ENCODE measurements around the gene TRIM39. TPM values are rescaled to one million over a fixed set of nuclear protein-coding genes. Genes with fewer than 3 reads are reported as not detected.

Gene TRIM39
- total RNA-seq (2014; rRNA removed; shearing (Covaris generic)), result 18.0 and 26.8 TPM in 2 replicates

GRCh38 chr6:30326526-30327231 lies at the start of gene TRIM39:
Gene TRIM39 (plus strand): TSS chr6:30326927. CDS start chr6:30329318, 2,391 bp downstream.
- peak; percentile 91 for DNase-seq (ENCODE audit: low read depth)

DNA sequence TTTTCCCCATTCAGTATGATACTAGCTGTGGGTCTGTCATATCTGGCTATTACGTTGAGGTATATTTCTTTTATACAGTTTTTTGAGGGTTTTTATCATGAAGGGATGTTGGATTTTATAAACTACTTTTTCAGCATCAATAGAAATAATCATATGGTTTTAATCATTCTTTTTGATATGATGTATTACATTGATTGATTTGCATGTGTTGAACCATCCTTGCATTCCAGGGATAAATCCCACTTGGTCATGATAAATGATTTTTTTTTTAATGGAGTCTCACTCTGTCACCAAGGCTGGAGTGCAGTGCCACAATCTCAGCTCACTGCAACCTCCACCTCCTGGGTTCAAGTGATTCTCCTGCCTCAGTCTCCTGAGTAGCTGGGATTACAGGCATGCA lies 45.7 kb upstream of the TRIM39 start:
- DNase-seq (ENCODE audit: low read depth), result peak; percentile 27

- no peak for DNase-seq (ENCODE audit: low read depth)
These were observed 44.2 kb upstream of the TRIM39 start for GRCh38 chr6:30282522-30282921.

GRCh38 chr6:30283761-30284160 lies 43.0 kb upstream of the TRIM39 start:
- DNase-seq (ENCODE audit: low read depth), result no peak

GRCh38 chr6:30287139-30287538 lies 39.6 kb upstream of the TRIM39 start:
- no peak for DNase-seq (ENCODE audit: low read depth)

GRCh38 chr6:30295837-30296236 lies 30.9 kb upstream of the TRIM39 start:
- DNase-seq (ENCODE audit: low read depth), result no peak

DNA sequence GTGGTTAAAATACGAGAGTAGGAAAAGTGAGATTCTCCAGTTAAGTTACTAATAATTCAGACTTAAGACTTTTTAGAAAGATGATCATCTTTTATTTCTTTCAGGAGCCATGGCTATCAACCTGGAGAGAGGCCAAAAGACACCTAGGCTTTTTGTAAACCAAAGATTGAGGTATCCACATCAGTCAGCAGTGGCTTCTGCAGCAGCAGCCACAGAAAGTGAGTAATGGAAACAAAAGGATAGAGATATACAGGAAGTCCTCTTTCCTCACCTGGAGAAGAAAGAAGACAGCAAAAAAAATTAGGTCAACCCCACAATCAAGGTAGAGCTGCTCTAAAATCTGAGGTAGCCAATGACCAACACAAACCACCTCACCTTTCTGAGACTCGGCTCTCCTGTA lies 22.7 kb upstream of the TRIM39 start:
- no peak for DNase-seq (ENCODE audit: low read depth)

DNA sequence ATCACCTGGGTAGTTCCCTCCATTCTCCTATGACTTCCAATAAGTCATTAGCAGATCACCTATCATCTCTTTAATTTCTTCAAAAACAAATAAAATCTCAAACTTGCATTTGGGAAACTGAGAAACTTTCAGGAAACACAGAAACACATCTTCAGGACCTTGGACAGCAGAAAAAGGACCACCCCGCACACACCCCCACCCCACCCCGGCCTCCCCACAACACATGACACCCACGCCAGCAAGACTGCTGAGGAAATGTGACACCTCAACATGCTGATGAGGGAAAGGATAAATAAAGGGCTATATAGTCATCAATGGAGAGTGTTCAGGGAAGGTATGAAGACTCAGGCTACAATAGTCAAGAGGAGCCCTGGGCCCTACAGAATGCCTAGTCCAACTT lies 15.6 kb upstream of the TRIM39 start:
- no peak for DNase-seq (ENCODE audit: low read depth)

DNA sequence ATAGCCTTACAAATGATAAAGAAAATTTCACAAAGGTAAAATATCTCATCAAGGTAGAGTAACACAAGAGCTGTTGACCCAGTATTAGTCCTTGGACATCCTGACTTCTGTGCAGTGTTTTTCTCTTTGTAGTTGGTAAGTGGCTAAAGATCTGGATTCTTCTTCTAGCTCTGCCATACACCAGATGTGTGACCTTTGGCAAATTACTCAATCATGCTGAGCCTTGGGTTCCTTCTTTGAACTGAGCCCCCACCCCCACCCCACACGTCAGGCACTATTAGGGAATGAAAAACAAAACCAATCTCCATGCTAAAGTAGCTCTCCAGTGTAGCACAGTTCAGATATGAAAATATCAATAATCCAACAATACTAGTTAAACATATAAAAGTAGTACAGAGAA lies 15.1 kb upstream of the TRIM39 start:
- no peak for DNase-seq (ENCODE audit: low read depth)

DNA sequence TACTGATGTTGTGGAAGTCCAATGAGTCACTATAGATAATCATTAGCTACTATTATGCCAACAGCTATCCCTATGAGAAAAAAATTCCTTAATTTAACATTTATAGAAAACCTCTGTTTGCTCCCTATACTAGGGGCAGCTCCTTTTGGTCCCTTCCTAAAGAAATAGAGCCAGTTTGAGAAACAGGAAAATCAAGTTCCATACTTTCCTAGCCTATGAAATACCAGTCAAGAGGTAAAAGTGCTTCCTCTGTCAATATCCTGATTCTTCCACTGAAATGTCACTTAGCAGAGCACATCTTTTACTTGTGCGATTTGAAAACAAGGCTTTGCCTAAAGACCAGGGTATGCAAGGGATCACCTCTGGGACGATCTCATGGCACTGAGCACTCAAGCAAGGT lies 14.5 kb upstream of the TRIM39 start:
- no peak for DNase-seq (ENCODE audit: low read depth)

DNA sequence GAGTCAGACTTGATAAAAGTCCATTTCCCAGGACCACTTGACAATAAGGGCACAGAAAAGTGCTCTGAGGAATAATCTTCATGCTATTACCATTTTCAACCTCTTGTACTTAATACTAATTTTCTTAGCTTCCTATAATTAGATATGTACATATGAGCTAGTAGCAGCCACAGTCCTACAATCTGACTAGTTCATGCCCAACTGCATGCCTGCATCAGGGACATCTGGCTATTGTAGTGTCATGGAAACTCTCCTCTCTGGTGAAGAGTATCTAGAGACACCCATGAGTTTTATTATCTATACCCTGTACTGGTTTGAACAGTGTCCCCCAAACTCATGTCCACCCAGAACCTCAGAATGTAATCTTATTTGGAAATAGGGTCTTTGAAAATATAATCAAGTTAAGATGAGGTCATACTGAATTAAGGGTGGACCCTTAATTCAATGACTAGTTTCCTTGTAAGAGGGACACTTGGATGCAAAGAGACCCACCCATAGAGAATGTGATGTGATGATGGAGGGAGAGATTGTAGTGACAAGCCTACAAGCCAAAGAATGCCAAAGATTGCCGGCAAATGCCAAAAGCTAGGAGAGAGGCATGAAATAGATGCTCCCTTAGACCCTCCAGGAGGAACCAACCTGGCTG lies 13.9 kb upstream of the TRIM39 start:
- no peak for DNase-seq (ENCODE audit: low read depth)

DNA sequence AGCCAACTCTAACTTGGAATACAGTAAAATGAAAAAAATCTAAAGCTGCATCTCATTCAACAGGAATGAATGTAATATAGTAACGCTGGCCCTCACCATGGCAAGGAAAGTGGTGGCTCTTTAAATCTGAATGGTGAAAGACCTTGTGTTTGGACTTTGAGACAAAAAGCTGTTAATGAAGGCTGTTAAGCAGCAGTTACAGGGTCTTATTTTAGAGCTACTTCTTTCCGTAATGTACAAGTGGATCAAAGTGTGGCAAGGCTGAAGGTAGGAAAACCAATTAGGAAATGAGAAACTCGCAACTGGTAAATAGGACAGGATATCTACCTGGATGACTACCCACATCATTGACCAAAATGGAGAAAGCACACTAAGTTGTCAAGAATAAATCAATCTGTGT lies 11.6 kb upstream of the TRIM39 start:
- DNase-seq (ENCODE audit: low read depth), result no peak

- DNase-seq (ENCODE audit: low read depth), result no peak
These were observed 8.7 kb upstream of the TRIM39 start for GRCh38 chr6:30317913-30318589.

- no peak for DNase-seq (ENCODE audit: low read depth)
These were observed 7.4 kb upstream of the TRIM39 start for GRCh38 chr6:30319146-30319835.

- DNase-seq (ENCODE audit: low read depth), result no peak
These were observed 4.9 kb upstream of the TRIM39 start for GRCh38 chr6:30321692-30322388.

DNA sequence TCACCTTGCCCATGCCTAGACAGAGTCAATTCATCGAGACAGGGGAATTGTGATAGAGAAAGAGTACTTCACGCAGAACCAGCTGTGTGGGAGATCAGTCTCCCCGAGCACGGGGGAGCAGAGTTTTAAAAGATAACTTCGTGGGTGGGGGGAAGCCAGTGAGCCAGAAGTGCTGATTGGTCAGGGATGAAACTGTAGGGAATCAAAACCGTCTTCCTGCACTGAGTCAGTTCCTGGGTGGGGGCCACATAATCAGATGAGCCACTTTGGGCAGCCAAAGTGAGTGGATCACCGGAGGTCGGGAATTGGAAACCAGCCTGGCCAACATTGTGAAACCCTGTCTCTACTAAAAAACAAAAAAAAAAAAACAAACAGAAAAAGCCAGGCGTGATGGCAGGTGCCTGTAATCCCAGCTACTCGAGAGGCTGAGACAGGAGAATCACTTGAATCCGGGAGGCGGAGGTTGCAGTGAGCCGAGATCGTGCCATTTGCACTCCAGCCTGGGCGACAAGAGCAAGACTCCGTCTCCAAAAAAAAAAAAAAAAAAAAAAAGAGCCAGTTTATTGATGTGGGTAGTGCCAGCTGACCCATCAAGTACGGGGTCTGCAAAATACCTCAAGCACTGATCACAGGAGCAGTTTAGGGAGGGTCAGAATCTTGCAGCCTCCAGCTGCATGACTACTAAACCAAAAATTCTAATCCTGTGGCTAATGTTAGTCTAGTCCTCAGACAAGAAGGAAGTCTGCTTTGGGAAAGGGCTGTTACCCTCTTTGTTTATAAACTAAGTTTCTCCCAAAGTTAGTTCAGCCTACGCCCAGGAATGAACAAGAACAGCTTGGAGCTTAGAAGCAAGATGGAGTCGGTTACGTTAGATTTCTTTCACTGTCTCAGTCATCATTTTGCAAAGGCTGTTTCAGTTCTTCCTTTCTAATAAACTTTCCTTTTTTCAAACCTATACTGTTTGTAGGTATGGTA lies 3.9 kb upstream of the TRIM39 start:
- DNase-seq (ENCODE audit: low read depth), result peak; percentile 95

GRCh38 chr6:30323806-30324205 lies 2.9 kb upstream of the TRIM39 start:
- peak; percentile 59 for DNase-seq (ENCODE audit: low read depth)

DNA sequence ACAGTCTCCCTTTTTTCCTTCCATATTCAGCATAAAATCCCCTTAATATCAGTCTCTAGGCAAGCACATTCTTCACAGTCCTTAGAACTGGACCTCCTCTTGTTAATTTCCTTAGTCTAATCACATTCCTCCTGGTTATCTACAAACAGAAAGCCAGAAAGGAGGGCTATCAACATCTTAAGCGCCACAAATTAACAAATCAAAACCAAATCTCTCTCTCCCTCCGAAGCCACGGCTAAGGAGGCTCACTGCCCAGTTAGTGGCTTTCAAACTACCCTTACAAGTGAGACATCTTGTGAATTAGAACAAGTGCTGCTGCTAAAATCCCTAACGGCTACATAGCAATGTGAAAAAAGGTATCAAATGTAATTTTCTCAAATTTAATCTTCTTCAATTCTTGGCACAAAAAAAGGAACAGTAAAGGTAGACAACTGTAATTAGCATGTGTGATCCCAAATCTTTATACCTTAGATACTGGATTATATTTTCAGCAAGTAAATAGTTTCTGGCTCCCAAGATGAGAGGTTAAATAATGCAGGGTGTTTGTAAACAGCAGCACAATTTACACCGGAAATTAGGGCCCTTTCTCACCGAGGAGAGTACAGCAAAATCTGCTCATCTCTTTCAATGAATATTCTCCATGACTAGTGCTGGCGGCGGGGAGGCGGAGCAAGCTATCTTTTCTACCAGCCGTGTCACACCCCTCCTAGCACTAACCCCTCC lies 1.4 kb upstream of the TRIM39 start:
- DNase-seq (ENCODE audit: low read depth), result peak; percentile 79

DNA sequence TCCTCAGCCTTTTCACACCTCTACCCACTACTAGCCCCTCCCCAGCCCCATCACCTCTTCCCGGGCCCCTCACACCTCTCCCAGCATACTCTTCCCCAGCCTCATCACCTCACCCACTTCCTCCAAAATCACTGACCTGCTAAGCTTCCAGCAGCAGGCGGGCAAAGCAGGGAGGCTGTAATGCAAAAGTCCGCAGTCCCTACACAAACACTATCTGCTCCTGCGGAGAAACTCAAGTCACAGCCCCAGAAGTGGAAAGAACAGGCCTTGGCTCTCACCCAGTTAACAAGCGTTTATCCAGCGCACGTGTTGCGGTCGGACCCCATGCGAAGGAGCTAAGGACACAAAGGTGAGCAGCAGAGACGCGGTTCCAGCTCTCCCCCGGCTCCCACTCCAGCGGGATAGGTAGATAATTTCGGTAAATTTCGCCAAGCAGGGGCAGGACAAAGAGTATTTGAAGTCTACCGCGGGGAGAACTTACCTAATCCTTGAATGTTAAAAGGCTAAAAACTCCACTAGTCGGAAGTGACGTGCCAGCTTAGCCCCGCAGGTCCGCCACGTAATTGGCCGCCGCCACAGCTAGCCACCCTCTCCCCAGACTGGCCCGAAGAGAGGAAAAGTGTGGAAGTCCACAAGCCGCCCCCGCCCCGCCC lies 728 bp upstream of the TRIM39 start:
- DNase-seq (ENCODE audit: low read depth), result peak; percentile 80

Data from M059J (cell line).